ENCODE results near the gene RAB27A.

DNA sequence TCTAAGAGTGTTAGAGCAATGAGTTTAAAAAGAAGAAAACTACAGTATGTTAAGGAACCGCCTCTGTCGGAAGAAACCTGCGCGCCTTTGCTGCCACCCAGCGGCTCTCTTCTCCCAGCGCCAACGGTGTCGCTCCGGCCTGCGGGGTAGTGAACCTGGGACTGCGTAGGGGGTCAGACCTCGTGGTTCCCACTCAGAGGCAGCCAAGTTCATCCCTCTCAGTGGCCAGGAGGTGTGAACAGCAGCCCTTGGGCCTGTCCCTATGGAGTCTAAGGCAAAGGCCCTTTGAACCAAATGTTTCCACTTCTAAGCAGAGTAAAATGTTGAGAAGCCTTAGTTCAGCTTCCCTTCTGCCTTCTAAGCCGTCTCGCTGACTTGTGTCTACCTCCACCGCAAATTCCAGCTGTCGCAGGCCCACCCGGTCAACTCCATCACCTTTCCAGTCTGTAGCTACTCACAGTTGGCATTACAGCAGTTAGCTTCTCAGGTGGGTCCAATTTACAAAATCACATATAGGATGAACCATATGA, 980 bp upstream of the RAB27A start:
- TF ChIP-seq CTBP1 (IDR thresholded peaks at IDR 0.05; ENCODE audit: borderline replicate concordance) (no peak), SP1 (IDR thresholded peaks at IDR 0.05) (no peak), SUZ12 (IDR thresholded peaks at IDR 0.05) (no peak), ARNT (IDR thresholded peaks at IDR 0.05) (no peak), FOXM1 (IDR thresholded peaks at IDR 0.05; ENCODE audit: borderline replicate concordance) (no peak)
